Brain microvascular endothelial cell (primary cell): ENCODE data around the gene AURKA.
"Not testable (repeated sequence)": the region's sequence is repeated elsewhere in the genome, so short reads cannot be mapped to it uniquely, and the experiment has no call there.

Source experiments
- DNase-seq: peaks from one replicate; pipeline ENCODE4 v3.0.0-alpha.2; 2020
- H3K27ac ChIP-seq: fragments of 250-450 bp; sonication (Bioruptor Pico); 2 replicates; pipeline ENCODE4 v1.5.1; 2020; ENCODE audit warnings: mild to moderate bottlenecking, moderate library complexity
- H3K27me3 ChIP-seq: fragments of 250-450 bp; sonication (Bioruptor Pico); replicated peaks from 2 replicates; pipeline ENCODE4 v1.5.1; 2020; ENCODE audit warnings: mild to moderate bottlenecking
- H3K36me3 ChIP-seq: fragments of 250-450 bp; sonication (Bioruptor Pico); replicated peaks from 2 replicates; pipeline ENCODE4 v1.5.1; 2020; ENCODE audit warnings: mild to moderate bottlenecking
- H3K4me3 ChIP-seq: 2 replicates; pipeline ENCODE4 v1.5.1; 2011; ENCODE audit warnings: low read depth, mild to moderate bottlenecking, control low read depth, low read length, moderate library complexity
- in situ Hi-C: cut with HindIII; loops from 2 replicates; pipeline ENCODE4 v1.10.0; 2017; ENCODE audit warnings: low sequenced_read_pairs, low pct_ligation_motif_present
- TF ChIP-seq, protein P1 (sequence below): IDR thresholded peaks from 2 replicates; pipeline ENCODE4 v1.5.1; 2011; ENCODE audit warnings: low read depth, mild to moderate bottlenecking, moderate library complexity, low read length, control low read depth, inconsistent platforms; ENCODE audit errors: missing control alignments

Gene AURKA

DNA sequence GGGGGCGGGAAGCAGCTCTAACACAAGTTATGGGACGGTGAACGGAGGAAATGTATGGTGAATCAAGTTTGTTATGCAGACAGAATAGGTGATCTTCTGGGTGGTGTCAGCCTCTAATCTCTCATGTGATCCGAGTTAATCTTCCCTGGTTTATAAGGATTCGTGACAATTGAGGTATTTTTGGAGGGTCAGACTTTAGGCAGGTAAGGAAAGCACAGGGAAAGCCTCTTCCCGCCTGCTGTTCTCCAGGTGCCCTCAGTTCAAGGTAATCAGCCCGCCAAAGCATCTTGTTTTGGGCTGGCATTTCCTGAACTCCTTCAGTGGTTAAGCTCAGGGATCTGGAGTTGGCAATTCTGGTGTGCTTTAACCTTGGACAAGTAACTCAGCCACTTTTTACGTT lies 1.6 kb upstream of the AURKA start:
- Histone ChIP-seq H3K36me3 (peaks cover 30% of the 10 kb centered on the region), H3K4me3 (peak overlapping the region; percentile 98), H3K27ac (no peak overlapping the region), H3K27me3 (no peaks in the 10 kb centered on the region)
- TF ChIP-seq, protein P1, sequence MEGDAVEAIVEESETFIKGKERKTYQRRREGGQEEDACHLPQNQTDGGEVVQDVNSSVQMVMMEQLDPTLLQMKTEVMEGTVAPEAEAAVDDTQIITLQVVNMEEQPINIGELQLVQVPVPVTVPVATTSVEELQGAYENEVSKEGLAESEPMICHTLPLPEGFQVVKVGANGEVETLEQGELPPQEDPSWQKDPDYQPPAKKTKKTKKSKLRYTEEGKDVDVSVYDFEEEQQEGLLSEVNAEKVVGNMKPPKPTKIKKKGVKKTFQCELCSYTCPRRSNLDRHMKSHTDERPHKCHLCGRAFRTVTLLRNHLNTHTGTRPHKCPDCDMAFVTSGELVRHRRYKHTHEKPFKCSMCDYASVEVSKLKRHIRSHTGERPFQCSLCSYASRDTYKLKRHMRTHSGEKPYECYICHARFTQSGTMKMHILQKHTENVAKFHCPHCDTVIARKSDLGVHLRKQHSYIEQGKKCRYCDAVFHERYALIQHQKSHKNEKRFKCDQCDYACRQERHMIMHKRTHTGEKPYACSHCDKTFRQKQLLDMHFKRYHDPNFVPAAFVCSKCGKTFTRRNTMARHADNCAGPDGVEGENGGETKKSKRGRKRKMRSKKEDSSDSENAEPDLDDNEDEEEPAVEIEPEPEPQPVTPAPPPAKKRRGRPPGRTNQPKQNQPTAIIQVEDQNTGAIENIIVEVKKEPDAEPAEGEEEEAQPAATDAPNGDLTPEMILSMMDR = no peak
- DNase-seq = no peak
- in situ Hi-C loops = no loop called here

DNA sequence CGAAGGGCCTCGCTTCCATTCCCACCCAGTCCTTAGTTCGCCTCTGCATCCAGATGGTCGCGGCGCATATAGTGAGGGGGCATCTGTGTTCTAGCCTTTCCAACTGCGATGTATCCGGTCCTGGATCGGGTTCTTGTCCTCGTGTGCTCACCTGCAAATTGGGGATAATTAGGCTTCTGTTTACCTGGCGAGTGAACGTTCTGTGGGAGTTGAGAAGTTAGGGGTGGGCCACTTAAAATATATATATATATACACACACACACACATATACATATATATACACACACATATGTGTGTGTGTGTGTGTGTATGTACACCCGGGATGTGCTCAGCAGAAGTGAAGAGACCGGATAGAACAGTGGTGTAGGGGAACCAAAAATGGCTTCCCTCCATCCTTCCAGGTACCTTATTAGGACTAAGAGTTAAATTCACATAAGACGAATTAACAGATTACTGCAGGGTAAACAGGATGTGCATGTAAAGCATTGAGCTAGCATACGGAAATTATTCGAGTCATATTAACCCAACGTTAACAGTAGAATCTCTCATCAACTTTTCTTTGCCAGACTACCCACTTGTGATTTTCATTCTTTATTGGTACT lies 967 bp upstream of the AURKA start:
- no peak for DNase-seq
- H3K36me3 ChIP-seq = peaks cover 23% of the 10 kb centered on the region
- no peaks in the 10 kb centered on the region for H3K27me3 ChIP-seq
- in situ Hi-C loops = no loop called here
- TF ChIP-seq, protein P1 = no peak
- H3K27ac ChIP-seq = peak overlapping the region; percentile 76
- peak overlapping the region; percentile 98 for H3K4me3 ChIP-seq

DNA sequence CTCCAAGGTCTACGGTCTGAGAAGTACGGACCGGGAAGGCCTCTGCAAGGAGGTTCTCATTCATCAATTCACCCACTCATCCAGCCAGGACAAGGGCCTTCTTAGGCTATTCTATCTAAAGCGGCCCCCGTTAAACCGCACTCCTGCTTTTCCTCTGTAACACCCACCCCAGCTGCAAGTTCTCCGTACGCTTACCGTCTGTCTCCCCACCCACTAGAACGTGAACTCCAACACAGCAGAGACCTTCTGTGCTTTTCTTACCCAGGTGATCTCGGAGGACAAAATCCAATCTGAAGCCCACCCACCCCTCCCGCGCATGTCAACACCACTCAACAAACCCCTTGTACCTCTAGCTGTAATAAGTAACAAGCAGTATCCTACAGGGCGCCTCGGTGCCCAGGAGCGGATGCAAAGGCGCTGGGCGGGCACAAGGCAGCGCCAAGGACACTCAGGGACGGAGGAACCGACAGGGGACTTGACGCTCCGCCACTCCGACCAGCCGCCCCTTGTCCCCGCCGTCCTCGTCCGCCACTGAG lies 351 bp downstream of the AURKA start:
- TF ChIP-seq, protein P1 = peak; percentile 3
- DNase-seq = no peak
- H3K4me3 ChIP-seq = peak overlapping the region; percentile 98
- H3K27me3 ChIP-seq = no peaks in the 10 kb centered on the region
- H3K27ac ChIP-seq = peak overlapping the region; percentile 76
- peaks cover 13% of the 10 kb centered on the region for H3K36me3 ChIP-seq
- in situ Hi-C loops = no loop called here

DNA sequence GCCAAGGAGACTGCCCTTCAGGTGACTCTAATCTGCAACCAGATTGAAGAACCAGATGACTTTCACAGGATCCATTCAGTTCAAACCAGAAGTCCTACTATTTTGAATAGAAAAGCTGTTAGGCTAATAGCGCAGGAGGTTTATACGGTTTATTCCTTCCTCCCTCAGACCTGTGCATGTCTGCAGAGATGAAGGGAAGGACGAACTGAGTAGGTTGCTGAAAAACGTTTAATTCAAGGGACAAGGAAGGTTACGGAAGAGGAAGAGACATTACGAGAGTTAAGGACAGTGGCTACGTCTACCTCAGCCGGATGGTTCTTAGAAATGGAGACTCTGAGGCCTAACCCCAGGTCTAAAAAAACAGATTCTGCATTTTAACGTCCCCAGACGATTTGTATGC lies 978 bp downstream of the AURKA start:
- in situ Hi-C loops = no loop called here
- H3K4me3 ChIP-seq = peak overlapping the region; percentile 98

DNA sequence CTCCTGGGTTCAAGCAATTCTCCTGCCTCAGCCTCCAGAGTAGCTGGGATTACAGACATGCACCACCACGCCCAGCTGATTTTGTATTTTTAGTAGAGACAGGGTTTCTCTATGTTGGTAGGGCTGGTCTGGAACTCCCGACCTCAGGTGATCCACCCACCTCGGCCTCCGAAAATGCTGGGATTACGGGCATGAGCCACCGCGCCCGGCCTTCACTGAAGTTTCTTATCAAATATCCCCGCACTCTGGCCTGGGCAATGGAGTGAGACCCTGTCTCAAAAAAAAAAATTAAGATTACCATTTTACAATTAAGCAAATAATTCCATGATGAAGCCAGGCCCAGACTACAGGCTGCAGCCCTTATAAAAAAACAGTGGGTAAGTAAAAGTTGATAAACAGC lies 1.6 kb downstream of the AURKA start:
- DNase-seq, in situ Hi-C loops, H3K27ac ChIP-seq, H3K27me3 ChIP-seq, H3K36me3 ChIP-seq: not testable (repeated sequence)
- H3K4me3 ChIP-seq = peak overlapping the region; percentile 98

More for the DNA sequence above, 978 bp downstream of the AURKA start:
- Histone ChIP-seq H3K27me3 (no peaks in the 10 kb centered on the region), H3K36me3 (peaks cover 9% of the 10 kb centered on the region), H3K27ac (peak overlapping the region; percentile 76)
- no peak for DNase-seq
- TF ChIP-seq, protein P1 = no peak

DNA sequence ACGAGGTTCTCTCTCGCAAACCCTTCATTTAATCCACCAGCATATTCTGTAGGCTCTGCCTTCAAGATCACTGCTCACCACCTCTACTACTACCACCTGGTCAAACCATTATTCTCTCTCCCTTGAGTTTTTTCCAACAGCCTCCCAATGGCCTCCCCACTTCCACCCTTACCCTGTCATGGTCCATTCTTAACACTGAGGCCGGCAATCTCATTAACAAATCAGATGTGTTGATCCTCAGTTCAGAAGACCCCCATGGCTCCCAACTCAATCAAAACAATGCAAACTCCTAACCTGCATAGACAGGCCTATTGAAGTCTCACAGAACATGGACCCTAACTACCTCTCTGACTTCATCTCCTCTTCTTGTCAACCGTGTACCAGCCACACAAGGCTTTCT lies 2.2 kb downstream of the AURKA start:
- TF ChIP-seq, protein P1 = no peak
- DNase-seq = no peak
- in situ Hi-C loops = no loop called here
- Histone ChIP-seq H3K27ac (no peak overlapping the region), H3K27me3 (no peaks in the 10 kb centered on the region), H3K4me3 (no peak overlapping the region), H3K36me3 (no peaks in the 10 kb centered on the region)
